ENCODE data around the gene ETV4. TPM values are rescaled to one million over a fixed set of nuclear protein-coding genes. Genes with fewer than 3 reads are reported as not detected.

ETV4 gene
- total RNA-seq, 1 donor from 2014 or later, result 3.2 TPM

- no peak overlapping the region for H3K4me3 ChIP-seq (ENCODE audit: low read depth, low read length)
- TF ChIP-seq, protein P1, sequence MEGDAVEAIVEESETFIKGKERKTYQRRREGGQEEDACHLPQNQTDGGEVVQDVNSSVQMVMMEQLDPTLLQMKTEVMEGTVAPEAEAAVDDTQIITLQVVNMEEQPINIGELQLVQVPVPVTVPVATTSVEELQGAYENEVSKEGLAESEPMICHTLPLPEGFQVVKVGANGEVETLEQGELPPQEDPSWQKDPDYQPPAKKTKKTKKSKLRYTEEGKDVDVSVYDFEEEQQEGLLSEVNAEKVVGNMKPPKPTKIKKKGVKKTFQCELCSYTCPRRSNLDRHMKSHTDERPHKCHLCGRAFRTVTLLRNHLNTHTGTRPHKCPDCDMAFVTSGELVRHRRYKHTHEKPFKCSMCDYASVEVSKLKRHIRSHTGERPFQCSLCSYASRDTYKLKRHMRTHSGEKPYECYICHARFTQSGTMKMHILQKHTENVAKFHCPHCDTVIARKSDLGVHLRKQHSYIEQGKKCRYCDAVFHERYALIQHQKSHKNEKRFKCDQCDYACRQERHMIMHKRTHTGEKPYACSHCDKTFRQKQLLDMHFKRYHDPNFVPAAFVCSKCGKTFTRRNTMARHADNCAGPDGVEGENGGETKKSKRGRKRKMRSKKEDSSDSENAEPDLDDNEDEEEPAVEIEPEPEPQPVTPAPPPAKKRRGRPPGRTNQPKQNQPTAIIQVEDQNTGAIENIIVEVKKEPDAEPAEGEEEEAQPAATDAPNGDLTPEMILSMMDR (IDR thresholded peaks at IDR 0.05; ENCODE audit: insufficient read depth, low read length, severe bottlenecking), result no peak
- DNase-seq (ENCODE audit: low read depth) (no peak), FAIRE-seq (no peak)
- peaks cover 2% of the 10 kb centered on the region for H3K27me3 ChIP-seq (ENCODE audit: control insufficient read depth, insufficient read depth, low read length)
- no peaks in the 10 kb centered on the region for H3K36me3 ChIP-seq (ENCODE audit: control insufficient read depth, insufficient read depth, low read length)
These were observed 13.1 kb upstream of the ETV4 start for GRCh38 chr17:43559161-43559816.

DNA sequence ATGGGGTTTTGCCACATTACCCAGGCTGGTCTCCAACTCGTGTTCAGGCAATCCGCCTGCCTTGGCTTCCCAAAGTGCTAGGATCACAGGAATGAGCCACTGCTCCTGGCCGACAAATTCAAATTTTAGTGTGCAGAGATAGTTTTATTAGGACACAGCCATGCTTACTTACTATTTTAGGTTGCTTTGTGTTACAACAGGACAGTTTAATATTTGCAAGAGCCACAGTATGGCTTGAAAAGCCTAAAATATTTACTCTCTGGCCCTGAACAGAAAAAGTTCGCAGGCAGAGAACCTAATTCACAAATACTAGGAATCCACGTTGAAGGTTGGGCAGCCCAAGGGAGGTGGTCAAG, 12.6 kb upstream of the ETV4 start:
- H3K27me3 ChIP-seq (ENCODE audit: control insufficient read depth, insufficient read depth, low read length), result peaks cover 1% of the 10 kb centered on the region
- no peaks in the 10 kb centered on the region for H3K36me3 ChIP-seq (ENCODE audit: control insufficient read depth, insufficient read depth, low read length)
- H3K4me3 ChIP-seq (ENCODE audit: low read depth, low read length), result no peak overlapping the region
- DNase-seq (ENCODE audit: low read depth), result no peak
- TF ChIP-seq, protein P1 (IDR thresholded peaks at IDR 0.05; ENCODE audit: insufficient read depth, low read length, severe bottlenecking), result no peak
- FAIRE-seq, result no peak

GRCh38 chr17:43556292-43556691, 10.2 kb upstream of the ETV4 start:
- Histone ChIP-seq H3K27me3 (ENCODE audit: control insufficient read depth, insufficient read depth, low read length) (no peaks in the 10 kb centered on the region), H3K36me3 (ENCODE audit: control insufficient read depth, insufficient read depth, low read length) (no peaks in the 10 kb centered on the region), H3K4me3 (ENCODE audit: low read depth, low read length) (no peak overlapping the region)
- peak; percentile 75 for DNase-seq (ENCODE audit: low read depth)
- TF ChIP-seq, protein P1 (IDR thresholded peaks at IDR 0.05; ENCODE audit: insufficient read depth, low read length, severe bottlenecking), result no peak
- peak; percentile 94 for FAIRE-seq

- H3K36me3 ChIP-seq (ENCODE audit: control insufficient read depth, insufficient read depth, low read length), result no peaks in the 10 kb centered on the region
- DNase-seq (ENCODE audit: low read depth) (no peak), FAIRE-seq (no peak)
- TF ChIP-seq, protein P1 (IDR thresholded peaks at IDR 0.05; ENCODE audit: insufficient read depth, low read length, severe bottlenecking), result no peak
- no peak overlapping the region for H3K4me3 ChIP-seq (ENCODE audit: low read depth, low read length)
- no peaks in the 10 kb centered on the region for H3K27me3 ChIP-seq (ENCODE audit: control insufficient read depth, insufficient read depth, low read length)
These were observed 8.7 kb upstream of the ETV4 start for GRCh38 chr17:43554857-43555256.

DNA sequence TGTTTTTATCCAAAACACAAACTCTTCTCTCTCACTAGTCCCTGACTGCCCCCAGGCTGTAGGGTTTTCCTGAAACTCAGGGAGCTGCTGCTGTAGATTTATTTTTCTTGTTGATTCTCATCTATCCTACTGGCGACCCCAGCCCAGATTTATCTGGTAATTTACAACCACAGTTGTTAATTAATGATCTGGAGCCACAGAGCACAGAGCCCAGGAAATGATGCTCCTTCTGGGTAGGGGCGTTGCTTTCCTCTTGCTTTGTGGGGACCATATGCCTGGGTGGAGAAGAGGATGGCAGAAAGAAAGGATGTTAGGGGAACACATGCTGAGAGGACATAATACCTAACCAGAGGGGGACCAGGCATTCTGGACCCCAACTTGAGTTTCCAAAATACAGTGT, 7.4 kb upstream of the ETV4 start:
- H3K4me3 ChIP-seq (ENCODE audit: low read depth, low read length), result no peak overlapping the region
- no peaks in the 10 kb centered on the region for H3K36me3 ChIP-seq (ENCODE audit: control insufficient read depth, insufficient read depth, low read length)
- TF ChIP-seq, protein P1 (IDR thresholded peaks at IDR 0.05; ENCODE audit: insufficient read depth, low read length, severe bottlenecking), result no peak
- FAIRE-seq, result no peak
- H3K27me3 ChIP-seq (ENCODE audit: control insufficient read depth, insufficient read depth, low read length), result no peaks in the 10 kb centered on the region
- DNase-seq (ENCODE audit: low read depth), result no peak

DNA sequence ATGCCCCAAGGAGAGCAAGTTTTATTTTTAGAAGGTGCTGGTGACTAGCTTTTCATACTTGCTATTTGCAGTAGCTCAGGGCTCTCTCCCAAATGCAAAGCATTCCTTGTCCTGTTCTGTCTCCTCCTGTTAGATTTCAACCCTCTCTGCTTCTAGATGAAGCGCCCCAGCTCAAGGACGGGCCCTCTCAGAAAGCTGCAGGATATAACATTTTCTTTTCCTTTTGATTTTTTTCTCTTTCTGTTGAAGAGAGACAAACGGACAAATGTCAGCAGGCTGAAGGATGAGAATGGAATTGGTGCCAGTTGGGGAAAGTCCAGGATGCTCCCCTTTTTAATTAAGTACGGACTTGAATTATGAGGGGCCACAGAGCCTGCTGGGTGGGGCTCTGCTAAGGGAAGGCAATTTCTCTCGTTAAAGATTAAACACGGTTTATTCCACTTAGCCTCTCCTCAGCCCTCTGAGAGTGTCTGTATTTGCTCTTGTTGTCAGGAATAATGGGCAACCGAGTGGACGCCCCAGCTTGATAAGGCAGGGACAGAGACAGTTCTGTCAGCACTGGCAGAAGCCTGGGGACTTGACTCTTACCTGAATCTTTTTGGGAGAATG, 6.2 kb upstream of the ETV4 start:
- no peaks in the 10 kb centered on the region for H3K27me3 ChIP-seq (ENCODE audit: control insufficient read depth, insufficient read depth, low read length)
- TF ChIP-seq, protein P1 (IDR thresholded peaks at IDR 0.05; ENCODE audit: insufficient read depth, low read length, severe bottlenecking), result no peak
- no peak overlapping the region for H3K4me3 ChIP-seq (ENCODE audit: low read depth, low read length)
- DNase-seq (ENCODE audit: low read depth) (no peak), FAIRE-seq (no peak)
- H3K36me3 ChIP-seq (ENCODE audit: control insufficient read depth, insufficient read depth, low read length), result no peaks in the 10 kb centered on the region
